Measurements from ENCODE around the gene TRMT1.
"Not testable (repeated sequence)": the region's sequence is repeated elsewhere in the genome, so short reads cannot be mapped to it uniquely, and the experiment has no call there.

The TRMT1 gene

DNA sequence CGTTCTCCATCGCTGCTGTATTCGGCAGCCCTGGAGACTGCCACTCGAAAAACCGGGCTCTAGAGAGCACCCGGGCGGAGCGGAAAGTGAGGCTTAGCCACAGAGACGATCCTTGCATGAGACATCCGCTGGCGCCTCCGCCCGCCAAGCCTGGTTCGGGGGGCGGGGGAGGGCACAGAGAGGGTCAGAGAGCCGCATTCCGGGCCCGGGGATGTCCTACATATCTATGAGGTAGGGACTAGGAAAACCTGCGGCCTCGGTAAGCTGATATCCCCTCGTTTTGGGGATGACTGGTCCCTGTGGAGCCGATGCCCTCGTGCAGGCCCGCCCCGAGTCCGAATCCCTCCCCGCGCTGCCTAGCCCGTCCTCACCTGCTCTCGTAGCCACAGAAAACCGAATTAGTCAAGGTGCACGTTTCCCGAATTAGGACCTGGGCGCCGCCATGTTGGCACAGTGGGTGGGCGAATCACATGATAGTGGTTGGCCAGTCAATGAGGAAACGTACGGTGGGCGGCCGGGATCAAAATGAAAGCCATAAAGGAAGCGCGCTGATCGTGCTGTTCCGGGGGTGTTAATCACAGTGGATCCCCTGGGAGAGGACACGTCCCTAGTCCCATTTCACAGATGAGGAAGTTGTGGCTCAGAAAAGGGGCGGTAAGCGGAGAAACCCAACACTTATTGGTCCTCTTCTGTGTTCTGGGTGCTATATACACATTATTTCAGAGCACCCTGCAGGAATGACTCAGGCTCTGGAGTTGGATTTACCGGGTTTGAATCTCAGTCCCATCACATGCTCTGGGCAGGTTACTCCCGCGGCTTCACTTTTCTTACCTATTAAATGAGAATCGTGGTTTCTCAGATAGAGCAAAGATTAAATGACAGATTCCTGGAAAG, at the start of gene TRMT1:
Gene TRMT1, minus strand, starts transcription at position 459 of the 894 bp plus-strand sequence. Its CDS starts 341 bp downstream, at position 118.
- peak; percentile 79 for DNase-seq

DNA sequence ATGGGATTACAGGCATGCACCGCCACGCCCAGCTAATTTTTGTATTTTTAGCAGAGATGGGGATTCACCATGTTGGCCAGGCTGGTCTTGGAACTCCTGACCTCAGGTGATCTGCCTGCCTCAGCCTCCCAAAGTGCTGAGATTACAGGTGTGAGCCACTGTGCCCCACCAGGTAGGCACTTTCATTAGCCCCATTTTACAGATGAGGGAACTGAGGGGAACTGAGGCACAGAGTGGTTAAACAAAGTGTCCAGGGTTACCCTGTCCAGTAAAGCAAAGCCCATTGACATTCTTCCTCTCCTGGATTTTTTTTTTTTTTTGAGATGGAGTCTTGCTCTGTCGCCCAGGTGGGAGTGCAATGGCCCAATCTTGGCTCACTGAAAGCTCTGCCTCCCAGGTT, 49.6 kb upstream of the TRMT1 start:
- not testable (repeated sequence) for DNase-seq

DNA sequence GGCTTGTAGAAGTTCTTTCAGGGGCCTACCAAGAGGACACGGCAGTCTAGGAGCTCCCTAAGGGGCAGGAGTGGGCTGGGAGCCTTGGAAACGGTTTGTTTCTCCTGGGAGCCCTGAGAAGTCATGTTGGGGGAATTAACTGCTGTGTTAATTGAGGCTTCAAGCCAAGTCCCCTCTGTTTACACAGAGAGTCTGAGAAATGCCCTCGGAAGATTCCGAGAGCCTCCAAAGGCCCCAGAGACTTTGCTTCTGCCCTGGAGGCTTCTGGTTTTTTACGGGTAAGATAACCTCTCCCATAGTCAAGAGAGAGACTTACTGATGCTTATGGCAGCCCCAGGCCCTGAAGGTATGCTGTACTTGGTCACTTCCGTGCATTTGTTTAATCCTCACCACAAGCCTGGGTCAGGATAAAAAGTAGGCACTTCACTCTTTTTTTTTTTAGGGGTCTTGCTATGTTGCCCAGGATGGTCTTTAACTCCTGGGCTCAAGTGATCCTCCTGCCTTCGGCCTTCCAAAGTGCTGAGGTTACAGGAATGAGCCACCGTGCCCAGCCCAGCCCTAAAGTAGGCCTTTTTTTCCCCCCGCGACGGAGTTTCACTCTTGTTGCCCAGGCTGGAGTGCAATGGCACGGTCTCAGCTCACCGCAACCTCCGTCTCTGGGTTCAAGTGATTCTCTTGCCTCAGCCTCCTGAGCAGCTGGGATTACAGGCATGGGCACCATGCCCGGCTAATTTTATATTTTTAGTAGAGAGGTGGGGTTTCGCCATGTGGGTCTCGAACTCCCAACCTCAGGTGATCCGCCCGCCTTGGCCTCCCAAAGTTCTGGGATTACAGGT, 48.8 kb upstream of the TRMT1 start:
- no peak for DNase-seq

- DNase-seq: peak; percentile 64
Measured at GRCh38 chr19:13164343-13165161, 48.0 kb upstream of the TRMT1 start.

GRCh38 chr19:13163609-13164342, 47.2 kb upstream of the TRMT1 start:
- DNase-seq: peak; percentile 71

- peak; percentile 87 for DNase-seq
Measured at GRCh38 chr19:13162724-13163608, 46.4 kb upstream of the TRMT1 start.

DNA sequence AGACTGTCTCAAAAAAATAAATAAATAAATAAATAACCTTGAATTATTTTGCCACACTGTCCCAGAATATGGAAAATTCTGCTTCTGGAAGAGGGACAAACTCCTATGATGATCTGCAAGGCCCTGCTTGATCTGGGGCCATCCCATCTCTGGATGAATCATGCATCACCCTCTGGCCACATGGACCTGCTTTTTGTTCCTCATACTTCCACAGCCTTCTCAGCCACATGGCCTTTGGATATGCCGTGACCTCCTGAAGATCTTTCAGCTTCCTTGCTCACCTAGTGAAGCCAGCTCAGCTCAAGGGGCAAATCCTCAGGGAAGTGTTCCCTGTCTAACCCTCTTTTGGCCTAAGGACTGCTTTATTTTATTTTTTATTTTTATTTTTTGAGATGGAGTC, 44.0 kb upstream of the TRMT1 start:
- DNase-seq: no peak

GRCh38 chr19:13159713-13160112, 43.2 kb upstream of the TRMT1 start:
- DNase-seq: no peak

DNA sequence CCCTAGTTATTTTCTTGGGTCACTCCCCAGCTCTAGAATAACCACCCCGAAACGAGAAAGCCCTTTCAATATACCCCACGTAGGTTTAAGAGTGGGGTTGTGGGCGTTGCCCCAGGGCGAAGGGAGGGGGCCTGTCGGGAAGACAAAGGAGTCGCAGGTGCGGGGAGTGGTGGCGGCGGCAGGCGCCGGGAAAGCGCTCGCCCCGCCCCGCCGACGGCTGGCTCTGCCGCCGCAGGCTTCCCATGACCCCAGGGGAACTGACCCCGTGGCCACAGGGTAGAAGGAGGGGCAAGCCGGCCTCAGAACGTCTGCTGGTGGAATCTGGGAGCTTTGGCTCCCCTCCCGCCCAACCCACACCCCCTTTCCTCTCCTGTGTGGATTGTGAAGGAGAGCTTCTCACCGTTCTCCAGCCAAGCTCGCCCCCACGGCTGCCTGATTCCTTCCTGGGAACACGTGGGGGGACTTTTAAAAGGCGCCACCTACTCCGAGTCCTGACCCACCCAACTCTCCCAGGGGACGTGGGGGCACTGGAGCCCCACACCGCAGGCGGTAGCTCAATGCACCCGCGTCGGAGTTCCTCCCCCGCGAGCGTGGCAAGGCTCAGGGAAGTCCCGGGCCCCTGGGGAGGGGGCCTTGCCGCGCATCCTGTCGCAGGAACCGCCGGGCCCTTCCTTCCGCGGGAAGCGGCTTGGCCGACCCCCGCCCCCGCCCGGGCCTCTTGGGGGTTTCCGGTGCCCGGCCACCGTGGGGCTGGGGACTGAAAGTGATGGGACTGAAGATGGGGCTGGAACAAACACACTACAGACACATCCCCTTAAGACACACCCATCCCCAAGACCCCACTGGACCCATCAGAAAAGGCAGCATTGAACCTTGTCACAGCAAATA, 39.2 kb upstream of the TRMT1 start:
- DNase-seq: no peak

DNA sequence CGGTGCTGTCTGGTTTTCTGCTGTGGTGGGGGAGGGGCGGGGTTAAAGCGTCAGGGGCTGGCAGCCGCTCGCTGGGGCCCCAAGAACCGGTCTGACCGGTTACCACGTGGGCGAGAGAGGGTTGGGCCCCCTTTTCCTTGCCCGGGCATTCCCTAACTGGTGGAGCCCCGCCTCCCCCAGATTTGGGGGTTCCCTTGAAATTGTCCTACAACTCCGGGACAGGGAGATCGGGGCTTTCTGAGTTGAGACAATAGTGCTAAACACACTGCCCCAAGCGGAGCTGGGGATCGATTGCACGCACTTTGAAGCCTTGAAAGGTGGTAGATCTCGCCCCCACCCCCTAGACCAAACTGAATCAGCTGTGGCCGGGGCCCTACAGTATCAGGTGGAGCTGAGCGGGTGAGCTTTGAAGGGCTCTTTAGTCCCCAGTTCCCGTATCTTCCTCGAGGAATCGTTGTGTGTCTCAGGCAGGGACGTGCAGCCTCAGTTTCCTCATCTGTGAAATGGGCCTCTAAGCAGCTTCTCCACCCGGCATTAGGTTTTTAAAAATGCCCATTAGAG, 38.5 kb upstream of the TRMT1 start:
- no peak for DNase-seq

DNA sequence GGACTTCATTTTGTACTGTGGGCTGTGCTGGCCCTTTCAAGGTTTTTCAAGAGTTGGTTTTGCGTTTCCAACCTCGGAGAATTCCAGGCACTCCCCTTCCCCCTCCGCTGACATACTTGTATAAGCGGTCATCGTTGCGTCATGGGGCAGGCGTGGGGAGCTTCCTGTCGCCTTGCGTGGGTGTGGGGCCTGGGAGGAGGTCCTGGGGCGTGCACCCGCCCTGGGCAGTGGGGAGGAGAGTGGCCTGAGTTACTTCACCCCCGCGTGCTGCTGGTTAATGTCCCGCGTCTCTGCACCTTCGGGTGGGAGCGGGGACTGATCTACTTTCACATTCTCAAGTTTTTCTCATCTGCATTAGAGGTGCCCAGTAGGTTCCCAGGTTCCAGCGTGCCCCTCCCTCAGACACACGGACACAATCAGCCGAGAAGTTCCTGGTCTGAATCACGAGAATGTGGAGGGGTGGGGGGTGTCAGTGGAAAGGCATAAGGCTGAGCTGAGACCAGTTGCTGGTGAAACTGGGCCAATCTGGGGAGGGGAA, 37.8 kb upstream of the TRMT1 start:
- no peak for DNase-seq

GRCh38 chr19:13153569-13154240, 37.2 kb upstream of the TRMT1 start:
- DNase-seq: no peak

GRCh38 chr19:13152974-13153568, 36.5 kb upstream of the TRMT1 start:
- no peak for DNase-seq

DNA sequence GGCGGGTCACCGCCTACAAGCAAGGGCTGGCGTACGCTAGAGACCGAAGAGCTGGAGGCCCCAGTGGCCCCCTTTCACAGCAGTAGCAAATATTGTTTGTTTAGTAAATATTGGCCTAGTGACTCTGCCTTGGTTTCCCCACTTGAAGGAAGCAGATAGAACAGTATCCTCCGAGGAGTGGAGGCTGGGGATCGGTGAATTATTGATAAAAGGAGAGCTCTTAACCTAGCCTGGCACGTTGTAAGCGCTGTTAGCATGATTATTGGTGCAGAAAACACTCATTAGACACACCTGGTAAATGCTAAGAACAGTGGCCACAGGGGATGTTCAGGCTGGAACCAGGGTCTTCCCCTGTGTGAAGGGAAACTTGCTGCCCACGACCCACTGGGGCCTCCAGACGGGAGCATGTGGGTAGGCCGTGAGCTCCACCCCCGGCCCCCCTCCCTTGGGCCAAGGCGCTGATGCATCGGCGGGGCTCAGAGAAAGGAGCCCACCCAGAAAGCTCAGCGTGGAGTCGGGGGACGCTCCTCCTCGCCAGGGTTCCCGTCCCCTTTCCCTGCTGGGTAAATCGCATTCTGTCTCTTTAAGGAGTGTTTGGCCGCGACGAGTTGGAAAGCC, 35.9 kb upstream of the TRMT1 start:
- DNase-seq: peak; percentile 57

DNA sequence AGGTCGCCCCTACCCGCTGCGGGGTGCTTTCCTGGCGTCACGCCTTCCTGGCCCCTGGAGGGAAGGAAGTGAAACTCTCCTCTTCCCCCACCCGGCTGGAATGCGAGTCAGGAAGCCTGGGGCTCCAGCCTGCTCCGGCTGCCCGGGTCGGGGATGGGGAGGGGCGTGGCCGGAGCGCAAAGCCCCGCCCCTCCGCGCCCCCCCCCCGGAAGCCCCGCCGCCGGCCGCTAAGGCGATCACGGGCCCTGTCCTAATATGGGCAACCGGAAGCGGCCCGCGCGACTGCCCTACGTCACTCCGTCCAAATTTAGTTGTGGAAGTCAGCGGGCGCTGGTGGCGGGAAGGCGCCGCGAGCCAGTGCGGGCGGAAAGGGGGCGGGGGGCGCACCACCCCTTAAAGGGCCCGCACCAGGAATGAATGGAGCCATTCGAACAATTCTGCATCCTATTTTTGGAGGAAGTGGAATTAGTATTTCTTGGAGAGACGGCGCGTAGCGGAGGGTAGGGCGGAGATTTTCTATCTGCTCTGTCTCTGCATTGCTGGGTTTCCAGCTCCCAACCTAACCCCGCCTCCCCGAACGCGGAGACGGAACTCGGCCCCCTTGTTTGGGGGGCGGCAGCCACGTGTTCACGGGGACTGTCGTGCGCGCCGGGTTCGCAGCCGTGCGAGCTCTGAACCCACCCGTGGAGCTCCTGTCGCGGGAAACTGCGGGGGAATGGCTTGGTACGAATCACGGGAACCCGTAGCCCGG, 35.2 kb upstream of the TRMT1 start:
- peak; percentile 86 for DNase-seq

DNA sequence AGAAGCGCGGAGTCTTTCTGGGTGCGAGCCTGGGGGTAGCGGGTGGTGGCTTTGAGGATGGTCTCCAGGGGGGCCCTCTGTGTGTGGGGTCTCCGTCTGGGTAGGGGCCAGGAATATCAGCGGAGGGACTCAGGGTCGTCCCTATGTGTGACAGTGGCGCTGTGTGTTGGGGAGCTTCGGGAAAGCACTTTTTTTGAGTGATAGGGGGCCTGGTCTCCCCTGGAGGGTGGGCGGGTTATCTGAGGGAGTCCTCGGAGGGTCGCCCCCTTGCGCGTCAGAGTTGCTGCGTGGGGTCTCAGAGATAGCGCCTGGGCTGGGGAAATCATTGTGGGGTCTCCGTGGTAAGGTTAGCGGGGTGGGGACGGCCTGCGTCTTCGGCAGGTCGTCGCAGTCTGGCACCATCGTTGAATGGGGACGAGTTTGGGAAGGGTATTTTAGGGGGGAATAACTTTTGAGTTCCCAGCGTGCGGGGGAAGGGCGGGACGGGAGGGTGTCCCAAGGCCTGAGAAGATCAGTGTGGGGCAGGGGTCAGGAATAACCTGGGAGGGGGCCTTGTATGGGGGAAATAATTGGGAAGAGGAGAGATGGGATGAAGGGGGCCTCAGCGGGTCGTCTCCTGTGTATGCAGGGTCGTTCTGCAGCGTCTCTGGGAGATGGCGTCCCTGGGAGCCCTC, 34.5 kb upstream of the TRMT1 start:
- no peak for DNase-seq
